Upper lobe of left lung (tissue), 6 donors: ENCODE measurements around the gene MGMT. TPM values are rescaled to one million over a fixed set of nuclear protein-coding genes. Genes with fewer than 3 reads are reported as not detected.

Experiments
- ATAC-seq, 2 donors: fragments of 200-7000 bp; cut with Tn5 transposase; one replicate each; pipeline ENCODE4 v1.9.1; 2022; ENCODE audit warnings: mild to moderate bottlenecking in 2 of 2, moderate library complexity in 2 of 2; ENCODE audit not compliant: low FRiP score in 2 of 2
- DNase-seq, 2 donors: peaks; one replicate each; pipeline ENCODE4 v3.0.0-alpha.2; 2019 to 2020
- H3K27ac ChIP-seq, 4 donors: fragments of 200-600 bp; sonication (generic); one replicate each; pipeline ENCODE4 v1.5.1; 2016 to 2019
- H3K27me3 ChIP-seq, 4 donors: fragments of 200-600 bp; sonication (generic); one replicate each; pipeline ENCODE4 v1.5.1; 2017 to 2019
- H3K36me3 ChIP-seq, 4 donors: fragments of 200-600 bp; sonication (generic); one replicate each; pipeline ENCODE4 v1.5.1; 2016 to 2019
- H3K4me1 ChIP-seq, 4 donors: fragments of 200-600 bp; sonication (generic); one replicate each; pipeline ENCODE4 v1.5.1; 2018 to 2019
- H3K4me3 ChIP-seq, 4 donors: fragments of 200-600 bp; sonication (generic); one replicate each; pipeline ENCODE4 v1.5.1; 2017 to 2019; ENCODE audit warnings: mild to moderate bottlenecking in 2 of 4, moderate library complexity in 1 of 4
- H3K9me3 ChIP-seq, 4 donors: fragments of 200-600 bp; sonication (generic); one replicate each; pipeline ENCODE4 v1.5.1; 2018 to 2019
- CTCF ChIP-seq, 6 experiments: fragments of 450-650 bp in 4 of 6; fragments of 200-600 bp in 2 of 6; sonication (generic) in 2 of 6; IDR thresholded peaks; one replicate each; pipeline ENCODE4 v1.5.1; 2016 to 2019; ENCODE audit warnings: antibody characterized with exemption in 6 of 6
- EP300 ChIP-seq, 4 donors: sonication (generic); formaldehyde crosslinking; IDR thresholded peaks; one replicate each; pipeline ENCODE4 v1.5.1; 2017; ENCODE audit warnings: antibody characterized with exemption in 4 of 4, control low read depth in 2 of 4
- POLR2A ChIP-seq, 4 donors: fragments of 450-650 bp; IDR thresholded peaks; one replicate each; pipeline ENCODE4 v1.5.1; 2016 to 2017; ENCODE audit warnings: antibody characterized with exemption in 4 of 4, mild to moderate bottlenecking in 2 of 4
- POLR2AphosphoS5 ChIP-seq, 2 donors: sonication (generic); formaldehyde crosslinking; IDR thresholded peaks; one replicate each; pipeline ENCODE4 v1.5.1; 2017; ENCODE audit warnings: antibody characterized with exemption in 2 of 2
- WGBS, 2 donors: methylation state at CpG; one replicate each; pipeline ENCODE4 v1.1.5; 2017 to 2018; 5-methylcytosine and 5-hydroxymethylcytosine counted together
- total RNA-seq, 6 donors: library from RNA; depleted of rRNA in 4 of 6; stranded (reverse); fragments of >200 nt in 4 of 6; gene quantifications; one replicate each; pipeline versions ENCODE4 v1.1.0 to v1.2.1, GENCODE V29; 2016 to 2021
- donor health status: DM: no; HTN: no; CAD: no; lungs with moderate emphysema.
- donor health status: DM: no; HTN: yes; CAD: no; lungs with severe emphysema.

Gene MGMT
- total RNA-seq, 6 donors from 2014 or later: 20.9 to 44.0 (median 29.6) TPM

DNA sequence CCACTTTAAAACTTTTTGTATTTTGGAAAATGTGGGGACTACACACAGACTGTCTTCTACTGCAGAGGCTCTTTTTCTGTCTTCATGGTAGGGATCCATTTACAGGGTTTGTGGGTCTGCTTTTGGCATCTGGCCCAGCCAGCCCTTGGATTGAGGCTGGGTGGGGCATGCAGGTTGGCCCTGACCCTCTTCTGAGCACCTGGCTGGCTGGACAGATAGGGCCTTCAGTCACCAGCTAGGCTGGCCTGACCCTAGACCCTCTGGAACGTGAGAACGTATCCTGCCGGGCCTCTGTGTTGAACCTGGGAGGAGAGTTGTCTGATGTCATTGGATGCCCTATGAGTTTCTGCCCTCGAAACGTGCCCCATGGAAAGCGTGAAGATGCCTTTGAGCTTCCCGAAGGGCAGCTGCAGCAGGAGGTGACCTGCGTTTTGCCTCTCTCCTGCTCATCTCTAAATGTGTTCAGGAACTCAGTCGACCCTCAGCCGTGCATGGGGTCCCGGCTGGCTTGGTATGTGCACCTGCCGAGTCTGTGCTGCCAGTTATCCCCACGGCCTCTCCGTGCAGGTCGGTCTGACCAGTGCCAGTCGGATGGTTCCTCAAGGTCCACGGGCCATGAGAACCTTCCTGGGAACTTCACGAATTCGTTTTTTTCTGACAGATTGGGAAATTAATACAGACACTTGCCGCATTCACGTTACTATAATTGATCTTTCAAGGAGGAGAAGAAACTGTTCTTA is 74.9 kb downstream of the MGMT start:
- DNase-seq (no peak), ATAC-seq (no peak)
- 97% methylated on average over 17 to 21 of the region's 21 CpGs for WGBS, 2 donors
- peaks cover 0 to under 1% (median 0%) of the 10 kb centered on the region in 4 donors for H3K36me3 ChIP-seq
- H3K9me3 ChIP-seq: no peaks in the 10 kb centered on the region
- H3K4me1 ChIP-seq: no peaks in the 10 kb centered on the region
- no peak overlapping the region for H3K27ac ChIP-seq
- no peak for TF ChIP-seq EP300 (IDR thresholded peaks at IDR 0.05)
- no peak for TF ChIP-seq CTCF (IDR thresholded peaks at IDR 0.05)
- no peak for TF ChIP-seq POLR2A (IDR thresholded peaks at IDR 0.05)
- no peak for TF ChIP-seq POLR2AphosphoS5 (IDR thresholded peaks at IDR 0.05)
- no peak overlapping the region for H3K4me3 ChIP-seq
- no peaks in the 10 kb centered on the region for H3K27me3 ChIP-seq

GRCh38 chr10:129542589-129542988 is 75.5 kb downstream of the MGMT start:
- Histone ChIP-seq H3K4me1 (no peaks in the 10 kb centered on the region), H3K36me3 (no peaks in the 10 kb centered on the region), H3K9me3 (no peaks in the 10 kb centered on the region), H3K27me3 (no peaks in the 10 kb centered on the region), H3K27ac (no peak overlapping the region), H3K4me3 (no peak overlapping the region)
- no peak for DNase-seq
- TF ChIP-seq POLR2AphosphoS5 (IDR thresholded peaks at IDR 0.05): no peak
- no peak for TF ChIP-seq EP300 (IDR thresholded peaks at IDR 0.05)
- no peak for TF ChIP-seq CTCF (IDR thresholded peaks at IDR 0.05)
- TF ChIP-seq POLR2A (IDR thresholded peaks at IDR 0.05): no peak
- WGBS, 2 donors: 92 to 97% methylated on average over 10 of the region's 10 CpGs
- ATAC-seq: no peak

- H3K4me3 ChIP-seq: no peak overlapping the region
- no peaks in the 10 kb centered on the region for H3K27me3 ChIP-seq
- DNase-seq: peak in 1 of 2 donors; percentile 47
- no peak overlapping the region for H3K27ac ChIP-seq
- no peaks in the 10 kb centered on the region for H3K4me1 ChIP-seq
- H3K36me3 ChIP-seq: no peaks in the 10 kb centered on the region
- ATAC-seq: no peak
- TF ChIP-seq CTCF (IDR thresholded peaks at IDR 0.05): no peak
- TF ChIP-seq POLR2A (IDR thresholded peaks at IDR 0.05): no peak
- no peak for TF ChIP-seq POLR2AphosphoS5 (IDR thresholded peaks at IDR 0.05)
- no peak for TF ChIP-seq EP300 (IDR thresholded peaks at IDR 0.05)
- no peaks in the 10 kb centered on the region for H3K9me3 ChIP-seq
- 91 to 92% methylated on average over 8 to 23 of the region's 23 CpGs for WGBS, 2 donors
Observed at GRCh38 chr10:129544205-129545202, 77.5 kb downstream of the MGMT start.

GRCh38 chr10:129545261-129545660 is 78.2 kb downstream of the MGMT start:
- 89 to 93% methylated on average over 8 of the region's 8 CpGs for WGBS, 2 donors
- H3K4me3 ChIP-seq: no peak overlapping the region
- ATAC-seq (no peak), DNase-seq (no peak)
- no peak overlapping the region for H3K27ac ChIP-seq
- TF ChIP-seq CTCF (IDR thresholded peaks at IDR 0.05): no peak
- TF ChIP-seq EP300 (IDR thresholded peaks at IDR 0.05): no peak
- no peak for TF ChIP-seq POLR2A (IDR thresholded peaks at IDR 0.05)
- no peaks in the 10 kb centered on the region for H3K36me3 ChIP-seq
- no peaks in the 10 kb centered on the region for H3K4me1 ChIP-seq
- no peaks in the 10 kb centered on the region for H3K9me3 ChIP-seq
- no peaks in the 10 kb centered on the region for H3K27me3 ChIP-seq
